SK-N-SH treated with all-trans-retinoic acid at 6 μM for 48 hours (cell line): ENCODE results near the gene APOBEC4.

Experiments
- BACH2 ChIP-seq: fragments of 250-450 bp; sonication (Bioruptor Pico); IDR thresholded peaks from 2 replicates; pipeline ENCODE4 v1.9.0; 2021; ENCODE audit warnings: mild to moderate bottlenecking, borderline replicate concordance
- OSR1 ChIP-seq: fragments of 250-450 bp; sonication (Bioruptor Pico); IDR thresholded peaks from 2 replicates; pipeline ENCODE4 v1.8.0; 2022; ENCODE audit warnings: moderate library complexity, mild to moderate bottlenecking, inconsistent platforms
- TCF4 ChIP-seq: fragments of 250-450 bp; sonication (Bioruptor Pico); IDR thresholded peaks from 2 replicates; pipeline ENCODE4 v1.8.0; 2021; ENCODE audit warnings: mild to moderate bottlenecking, moderate library complexity, borderline replicate concordance
- ZFP30 ChIP-seq: fragments of 450-650 bp; formaldehyde crosslinking; IDR thresholded peaks from 2 replicates; pipeline ENCODE4 v1.5.0; 2022; ENCODE audit warnings: mild to moderate bottlenecking, moderate library complexity
- ZNF8 ChIP-seq: fragments of 450-650 bp; formaldehyde crosslinking; IDR thresholded peaks from 2 replicates; pipeline ENCODE4 v1.5.0; 2020; ENCODE audit warnings: mild to moderate bottlenecking, moderate library complexity
- TF ChIP-seq, protein P1 (sequence below): fragments of 250-450 bp; sonication (Bioruptor Pico); IDR thresholded peaks from 2 replicates; pipeline ENCODE4 v1.5.0; 2020; ENCODE audit warnings: mild to moderate bottlenecking, moderate library complexity
- TF ChIP-seq, protein P2 (sequence below): fragments of 250-450 bp; sonication (Bioruptor Pico); IDR thresholded peaks from 2 replicates; pipeline ENCODE4 v1.5.1; 2020; ENCODE audit warnings: low read depth, mild to moderate bottlenecking, moderate library complexity

DNA sequence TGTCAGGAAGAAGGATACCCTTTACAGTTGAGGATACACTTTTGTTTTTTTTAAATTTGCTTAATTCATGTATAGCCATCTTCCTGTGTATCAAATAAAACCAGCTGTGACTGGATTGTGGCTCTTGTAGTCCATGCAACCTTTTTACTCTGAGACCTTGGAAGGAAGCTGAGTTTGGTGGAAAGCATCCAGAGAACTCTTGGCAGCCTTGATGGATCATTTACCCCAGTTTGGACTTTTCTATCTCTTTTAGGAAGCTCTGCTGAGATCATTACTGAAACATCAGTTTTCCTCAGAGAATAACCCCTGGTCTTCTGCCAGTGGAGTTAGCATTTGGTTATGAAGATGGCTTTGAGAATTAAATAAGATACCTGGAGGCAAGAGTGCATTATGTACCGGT, 21.2 kb upstream of the APOBEC4 start:
- TF ChIP-seq BACH2 (CRISPR knock-in tag): no peak
- no peak for TF ChIP-seq ZNF8 (CRISPR knock-in tag)
- TF ChIP-seq, protein P1, sequence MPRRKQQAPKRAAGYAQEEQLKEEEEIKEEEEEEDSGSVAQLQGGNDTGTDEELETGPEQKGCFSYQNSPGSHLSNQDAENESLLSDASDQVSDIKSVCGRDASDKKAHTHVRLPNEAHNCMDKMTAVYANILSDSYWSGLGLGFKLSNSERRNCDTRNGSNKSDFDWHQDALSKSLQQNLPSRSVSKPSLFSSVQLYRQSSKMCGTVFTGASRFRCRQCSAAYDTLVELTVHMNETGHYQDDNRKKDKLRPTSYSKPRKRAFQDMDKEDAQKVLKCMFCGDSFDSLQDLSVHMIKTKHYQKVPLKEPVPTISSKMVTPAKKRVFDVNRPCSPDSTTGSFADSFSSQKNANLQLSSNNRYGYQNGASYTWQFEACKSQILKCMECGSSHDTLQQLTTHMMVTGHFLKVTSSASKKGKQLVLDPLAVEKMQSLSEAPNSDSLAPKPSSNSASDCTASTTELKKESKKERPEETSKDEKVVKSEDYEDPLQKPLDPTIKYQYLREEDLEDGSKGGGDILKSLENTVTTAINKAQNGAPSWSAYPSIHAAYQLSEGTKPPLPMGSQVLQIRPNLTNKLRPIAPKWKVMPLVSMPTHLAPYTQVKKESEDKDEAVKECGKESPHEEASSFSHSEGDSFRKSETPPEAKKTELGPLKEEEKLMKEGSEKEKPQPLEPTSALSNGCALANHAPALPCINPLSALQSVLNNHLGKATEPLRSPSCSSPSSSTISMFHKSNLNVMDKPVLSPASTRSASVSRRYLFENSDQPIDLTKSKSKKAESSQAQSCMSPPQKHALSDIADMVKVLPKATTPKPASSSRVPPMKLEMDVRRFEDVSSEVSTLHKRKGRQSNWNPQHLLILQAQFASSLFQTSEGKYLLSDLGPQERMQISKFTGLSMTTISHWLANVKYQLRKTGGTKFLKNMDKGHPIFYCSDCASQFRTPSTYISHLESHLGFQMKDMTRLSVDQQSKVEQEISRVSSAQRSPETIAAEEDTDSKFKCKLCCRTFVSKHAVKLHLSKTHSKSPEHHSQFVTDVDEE: no peak
- TF ChIP-seq ZFP30 (CRISPR knock-in tag): no peak
- TF ChIP-seq, protein P2, sequence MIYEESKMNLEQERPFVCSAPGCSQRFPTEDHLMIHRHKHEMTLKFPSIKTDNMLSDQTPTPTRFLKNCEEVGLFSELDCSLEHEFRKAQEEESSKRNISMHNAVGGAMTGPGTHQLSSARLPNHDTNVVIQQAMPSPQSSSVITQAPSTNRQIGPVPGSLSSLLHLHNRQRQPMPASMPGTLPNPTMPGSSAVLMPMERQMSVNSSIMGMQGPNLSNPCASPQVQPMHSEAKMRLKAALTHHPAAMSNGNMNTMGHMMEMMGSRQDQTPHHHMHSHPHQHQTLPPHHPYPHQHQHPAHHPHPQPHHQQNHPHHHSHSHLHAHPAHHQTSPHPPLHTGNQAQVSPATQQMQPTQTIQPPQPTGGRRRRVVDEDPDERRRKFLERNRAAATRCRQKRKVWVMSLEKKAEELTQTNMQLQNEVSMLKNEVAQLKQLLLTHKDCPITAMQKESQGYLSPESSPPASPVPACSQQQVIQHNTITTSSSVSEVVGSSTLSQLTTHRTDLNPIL (CRISPR knock-in tag): no peak
- no peak for TF ChIP-seq TCF4 (CRISPR knock-in tag)
- no peak for TF ChIP-seq OSR1
